ENCODE results near the gene UCHL3.

Gene UCHL3

GRCh38 chr13:75648446-75648845 lies 98.9 kb downstream of the UCHL3 start:
- Mint-ChIP-seq H3K36me3 (no peaks in the 10 kb centered on the region), H3K27ac (no peak overlapping the region), H3K27me3 (no peaks in the 10 kb centered on the region), H3K4me1 (no peaks in the 10 kb centered on the region), H3K9me3 (no peaks in the 10 kb centered on the region), H3K4me3 (no peak overlapping the region)
- no peak for DNase-seq
- CTCF ChIA-PET = no interaction called here

- no peak for DNase-seq
- H3K27me3 Mint-ChIP-seq = no peaks in the 10 kb centered on the region
- no peak overlapping the region for H3K4me3 Mint-ChIP-seq
- H3K36me3 Mint-ChIP-seq = no peaks in the 10 kb centered on the region
- H3K9me3 Mint-ChIP-seq = no peaks in the 10 kb centered on the region
- H3K27ac Mint-ChIP-seq = no peak overlapping the region
- CTCF ChIA-PET = no interaction called here
- no peaks in the 10 kb centered on the region for H3K4me1 Mint-ChIP-seq
Observed at GRCh38 chr13:75651013-75651412, 101.4 kb downstream of the UCHL3 start.

- Mint-ChIP-seq H3K4me3 (no peak overlapping the region), H3K9me3 (no peaks in the 10 kb centered on the region), H3K36me3 (no peaks in the 10 kb centered on the region), H3K27me3 (no peaks in the 10 kb centered on the region), H3K27ac (no peak overlapping the region), H3K4me1 (no peaks in the 10 kb centered on the region)
- CTCF ChIA-PET = no interaction called here
- DNase-seq = no peak
Observed at GRCh38 chr13:75652726-75653125, 103.1 kb downstream of the UCHL3 start.

All from activated naive CD4-positive, alpha-beta T cell treated with anti-CD3 and anti-CD28 coated beads, Interleukin-2, amount 10 ng/mL, durations not matched to agents 7 days and 5 days (primary cell).